ENCODE results near the gene AK9.

DNA sequence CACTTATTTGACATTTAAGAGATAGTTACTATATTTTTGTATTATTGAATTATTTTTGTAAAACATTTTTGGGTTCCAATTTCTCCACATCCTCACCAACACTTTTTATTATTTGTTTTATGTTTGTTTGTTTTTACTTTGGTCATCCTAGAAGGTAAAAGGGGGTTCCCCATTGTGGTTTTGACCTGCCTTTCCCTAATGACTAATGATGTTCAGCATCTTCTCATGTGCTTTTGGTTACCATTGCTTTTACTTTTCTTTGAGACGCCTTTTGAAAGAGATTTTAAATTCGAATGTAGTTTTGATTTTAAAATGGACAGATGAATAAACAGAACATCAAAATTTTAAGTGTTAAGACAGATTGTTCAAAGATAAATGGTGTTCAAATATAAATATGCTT is 46.9 kb downstream of the AK9 start:
- TF ChIP-seq, protein P1, sequence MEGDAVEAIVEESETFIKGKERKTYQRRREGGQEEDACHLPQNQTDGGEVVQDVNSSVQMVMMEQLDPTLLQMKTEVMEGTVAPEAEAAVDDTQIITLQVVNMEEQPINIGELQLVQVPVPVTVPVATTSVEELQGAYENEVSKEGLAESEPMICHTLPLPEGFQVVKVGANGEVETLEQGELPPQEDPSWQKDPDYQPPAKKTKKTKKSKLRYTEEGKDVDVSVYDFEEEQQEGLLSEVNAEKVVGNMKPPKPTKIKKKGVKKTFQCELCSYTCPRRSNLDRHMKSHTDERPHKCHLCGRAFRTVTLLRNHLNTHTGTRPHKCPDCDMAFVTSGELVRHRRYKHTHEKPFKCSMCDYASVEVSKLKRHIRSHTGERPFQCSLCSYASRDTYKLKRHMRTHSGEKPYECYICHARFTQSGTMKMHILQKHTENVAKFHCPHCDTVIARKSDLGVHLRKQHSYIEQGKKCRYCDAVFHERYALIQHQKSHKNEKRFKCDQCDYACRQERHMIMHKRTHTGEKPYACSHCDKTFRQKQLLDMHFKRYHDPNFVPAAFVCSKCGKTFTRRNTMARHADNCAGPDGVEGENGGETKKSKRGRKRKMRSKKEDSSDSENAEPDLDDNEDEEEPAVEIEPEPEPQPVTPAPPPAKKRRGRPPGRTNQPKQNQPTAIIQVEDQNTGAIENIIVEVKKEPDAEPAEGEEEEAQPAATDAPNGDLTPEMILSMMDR (IDR thresholded peaks at IDR 0.05), result no peak
- TF ChIP-seq POLR2A (IDR thresholded peaks at IDR 0.05; ENCODE audit: low read depth) (no peak), EP300 (IDR thresholded peaks at IDR 0.05) (no peak), POLR2AphosphoS5 (IDR thresholded peaks at IDR 0.05) (no peak)
